OCI-LY7 (cell line): ENCODE results near the gene SERINC3. TPM values are rescaled to one million over a fixed set of nuclear protein-coding genes. Genes with fewer than 3 reads are reported as not detected.

Experiments used
- Bru-seq: library from RNA; stranded (reverse); fragments of 400-500 nt; gene quantifications from one replicate; lab custom pipeline; 2021; lab: Mats Ljungman, UMichigan
- BruChase-seq, 2 experiments: library from RNA; stranded (reverse); fragments of 400-500 nt; gene quantifications; one replicate each; lab custom pipeline; 2021; lab: Mats Ljungman, UMichigan
- BruUV-seq: library from RNA; stranded (reverse); fragments of 400-500 nt; replicated peaks from 2 replicates; lab custom pipeline; 2021; lab: Mats Ljungman, UMichigan
- CTCF ChIA-PET: fragments of 300-600 bp; sonication (Branson Sonifier 250); formaldehyde crosslinking; loops from one replicate; lab custom pipeline; 2022; ENCODE audit warnings: antibody characterized with exemption; ENCODE audit not compliant: unreplicated experiment; lab: Charles Lee
- POLR2A ChIA-PET: fragments of 300-600 bp; sonication (Branson Sonifier 250); formaldehyde crosslinking; loops from one replicate; lab custom pipeline; 2022; ENCODE audit warnings: antibody characterized with exemption; lab: Charles Lee
- DNase-seq: peaks from one replicate; pipeline ENCODE4 v3.0.0-alpha.2; 2015; ENCODE audit warnings: low spot score
- H2AFZ ChIP-seq: fragments of 200-600 bp; sonication (generic), shearing (Covaris generic); 2 replicates; pipeline ENCODE4 v1.6.1; 2014; ENCODE audit warnings: mild to moderate bottlenecking, antibody characterized with exemption, low read length, moderate library complexity
- H3K27ac ChIP-seq: fragments of 200-600 bp; sonication (generic); 2 replicates; pipeline ENCODE4 v1.5.1; 2014; ENCODE audit warnings: mixed run types, low read depth, mild to moderate bottlenecking, moderate library complexity, low read length, inconsistent platforms; ENCODE audit not compliant: poor library complexity, severe bottlenecking
- H3K36me3 ChIP-seq: fragments of 200-600 bp; sonication (generic); 2 replicates; pipeline ENCODE4 v1.6.1; 2014; ENCODE audit warnings: mild to moderate bottlenecking, antibody characterized with exemption, low read length, moderate library complexity, mixed read lengths; ENCODE audit not compliant: insufficient read depth
- H3K4me1 ChIP-seq: fragments of 200-600 bp; sonication (generic); 2 replicates; pipeline ENCODE4 v1.5.1; 2014; ENCODE audit warnings: mild to moderate bottlenecking, low read length; ENCODE audit not compliant: insufficient read depth, poor library complexity, severe bottlenecking
- H3K4me2 ChIP-seq: fragments of 200-600 bp; sonication (generic); 2 replicates; pipeline ENCODE4 v1.6.1; 2014; ENCODE audit warnings: mild to moderate bottlenecking, low read length
- H3K4me3 ChIP-seq: fragments of 200-600 bp; sonication (generic); 2 replicates; pipeline ENCODE4 v1.5.1; 2014; ENCODE audit warnings: mild to moderate bottlenecking, low read depth, low read length; ENCODE audit not compliant: poor library complexity, severe bottlenecking
- H3K79me2 ChIP-seq: fragments of 200-600 bp; sonication (generic); 2 replicates; pipeline ENCODE4 v1.6.1; 2016; ENCODE audit warnings: low read depth, mild to moderate bottlenecking, low read length, moderate library complexity, mixed read lengths; ENCODE audit not compliant: insufficient read depth
- H3K9me2 ChIP-seq: fragments of 200-600 bp; sonication (generic); 2 replicates; pipeline ENCODE4 v1.6.1; 2016; ENCODE audit warnings: mild to moderate bottlenecking, low read length, mixed read lengths; ENCODE audit not compliant: insufficient read depth
- H3K9me3 ChIP-seq: fragments of 200-600 bp; sonication (generic); 2 replicates; pipeline ENCODE4 v1.6.1; 2014; ENCODE audit warnings: mild to moderate bottlenecking, mixed run types, low read length, mixed read lengths
- H4K20me1 ChIP-seq: fragments of 200-600 bp; sonication (generic); 2 replicates; pipeline ENCODE4 v1.6.1; 2014; ENCODE audit warnings: mild to moderate bottlenecking, antibody characterized with exemption, low read length, moderate library complexity, mixed read lengths; ENCODE audit not compliant: insufficient read depth
- CTCF ChIP-seq: fragments of 200-600 bp; sonication (generic); conservative IDR thresholded peaks from 2 replicates; pipeline ENCODE4 v1.5.1; 2014; ENCODE audit warnings: mild to moderate bottlenecking, antibody characterized with exemption, low read length, moderate library complexity, mixed read lengths
- EZH2phosphoT487 ChIP-seq: fragments of 200-600 bp; sonication (generic); IDR thresholded peaks from 2 replicates; pipeline ENCODE4 v1.6.1; 2018; ENCODE audit warnings: low read depth, borderline replicate concordance, mild to moderate bottlenecking, mixed run types, antibody characterized with exemption, low read length, moderate library complexity, mixed read lengths
- intact Hi-C: fragments of 100-400 bp; cut with micrococcal nuclease; formaldehyde crosslinking; loops from one replicate; pipeline ENCODE4 v1.10.0; 2022; ENCODE audit not compliant: unreplicated experiment
- long read RNA-seq: library from polyadenylated mRNA; stranded (forward); transcript quantifications from one replicate; pipeline ENCODE4 v2.0.0, GENCODE V29; 2022
- total RNA-seq, 2 experiments: library from RNA; depleted of rRNA in 1 of 2; stranded (reverse); fragments of >200 nt in 1 of 2; shearing (Covaris generic) in 1 of 2; gene quantifications; 2 replicates each; pipeline ENCODE4 v1.2.3, GENCODE V29; 2014 to 2022

SERINC3 gene
- 19.3 and 24.4 TPM in 2 replicates for total RNA-seq (2014; rRNA removed; shearing (Covaris generic))
- total RNA-seq (2022), result 55.4 and 62.7 TPM in 2 replicates
- percentile 82 among the genes with signal in this experiment for Bru-seq, nascent RNA
- BruChase-seq, experiment 1, labeled RNA remaining after a 6-hour chase, result percentile 92 among the genes with signal in this experiment
- BruChase-seq, experiment 2, labeled RNA remaining after a 2-hour chase, result percentile 93 among the genes with signal in this experiment
- long read RNA-seq, full-length matches to known transcripts, result 157 of 184 reads
- long read RNA-seq, partial matches to known transcripts, result 6 of 184 reads
- long read RNA-seq, other reads (novel, unspliced or antisense), result 21 of 184 reads

DNA sequence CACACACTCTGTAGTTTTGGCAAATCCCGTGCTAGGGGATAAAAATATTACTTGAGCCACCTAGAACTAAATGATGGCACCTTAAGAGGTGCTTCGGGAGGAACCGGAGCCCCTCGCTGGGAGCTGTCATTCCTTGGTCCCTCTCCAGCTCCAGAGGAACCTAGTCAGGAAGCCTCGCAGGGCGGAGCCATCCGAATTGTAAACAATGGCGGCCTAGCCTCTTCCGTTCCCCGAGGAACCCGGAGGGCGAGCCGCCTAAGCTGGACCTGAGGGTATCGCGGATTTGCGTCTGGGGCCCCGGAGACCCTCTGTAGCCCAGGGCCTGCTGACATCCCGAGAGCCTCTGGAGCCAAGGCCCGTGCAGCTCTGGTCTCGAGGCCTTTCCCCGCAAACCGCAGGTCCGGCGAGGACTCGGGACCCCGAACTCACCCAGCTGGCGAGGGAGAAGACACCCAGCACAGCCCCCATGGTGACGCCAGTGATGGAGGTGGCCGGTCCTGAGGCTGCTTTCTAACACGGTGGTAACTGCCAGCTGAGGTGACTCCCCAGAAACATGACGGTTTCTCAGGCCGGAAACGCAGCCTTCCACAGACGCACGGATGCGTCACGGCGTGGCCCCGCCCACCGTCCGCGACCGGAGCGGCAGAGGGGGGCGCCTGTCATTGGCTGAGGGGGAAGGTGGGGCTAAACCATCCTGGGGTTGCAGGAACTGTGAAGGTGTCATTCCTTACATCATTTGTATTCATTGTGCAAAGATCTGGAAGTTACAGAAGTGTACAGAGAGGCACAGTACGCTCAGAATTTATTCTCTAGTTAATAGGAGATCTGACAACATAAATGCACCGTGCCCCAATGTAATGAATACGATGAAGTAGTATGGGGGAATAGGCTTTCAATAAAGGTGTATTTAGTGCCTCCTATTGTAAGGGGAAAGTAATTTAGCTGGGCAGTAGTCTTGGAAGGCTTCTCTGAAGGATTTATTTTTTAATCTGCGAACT lies at the start of gene SERINC3:
SERINC3 (minus strand) TSS at position 587 of the 998 bp plus-strand sequence; CDS start at position 468, 119 bp downstream.
- DNase-seq, result peak; percentile 94
- Histone ChIP-seq H3K4me3 (peak within 1 kb of the TSS; percentile 97), H3K9me2 (no peaks in the 10 kb centered on the region), H3K27ac (peak within 1 kb of the TSS; percentile 72), H3K4me1 (peaks cover 29% of the 10 kb centered on the region), H3K4me2 (peak within 1 kb of the TSS; percentile 82), H3K36me3 (peaks cover 21% of the 10 kb centered on the region; the same call in 1 of the 2 replicates), H4K20me1 (peaks cover 4% of the 10 kb centered on the region; the same call in 1 of the 2 replicates), H3K79me2 (peaks cover 51% of the 10 kb centered on the region), H3K9me3 (no peaks in the 10 kb centered on the region), H2AFZ (peak within 1 kb of the TSS; percentile 98)
- BruUV-seq, result TSS peak; percentile 58
- POLR2A ChIA-PET, result interaction anchor here (0.5 to 1.6 kb wide), 8 partner anchors 15 to 308 kb away, joined by 3 to 7 read pairs (median 3); no protein-coding TSS in a partner anchor
- CTCF ChIA-PET, result no interaction called here
- peak; percentile 78 for TF ChIP-seq CTCF
- no peak for TF ChIP-seq EZH2phosphoT487
- intact Hi-C loops, result loop anchor here (5.0 kb wide), 1 partner anchor 44 kb away; the partner anchor contains the start of gene TTPAL

DNA sequence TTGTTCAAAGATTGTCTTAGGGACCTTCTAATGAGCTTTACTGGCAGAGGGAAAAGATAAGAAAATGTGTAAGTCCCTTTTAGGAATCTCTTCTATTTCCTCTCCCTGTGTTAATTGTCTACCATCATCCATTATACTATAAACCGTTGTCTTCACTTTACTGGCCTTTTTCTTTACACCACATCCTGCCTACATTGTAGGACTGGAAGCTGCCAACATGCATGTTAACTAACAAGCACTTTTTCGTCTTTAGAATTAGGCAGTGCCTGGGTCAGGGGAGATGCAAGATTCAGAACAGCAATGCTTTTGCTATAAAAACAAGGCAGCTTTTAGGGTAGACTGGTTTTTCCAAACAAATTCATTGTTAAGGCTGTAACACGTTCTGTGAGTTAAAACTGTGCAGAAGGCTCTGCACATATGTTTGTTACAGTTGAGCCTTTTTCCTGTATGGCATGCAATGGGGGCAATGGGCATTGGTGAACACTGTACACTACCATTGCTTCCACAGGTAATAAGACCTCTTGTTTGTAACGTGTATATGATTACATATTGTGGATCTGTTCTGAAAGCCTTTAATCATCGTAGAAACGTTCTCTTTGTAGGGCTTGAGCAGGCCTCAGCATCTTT lies 49.6 kb upstream of the SERINC3 start:
- H3K9me2 ChIP-seq, result no peaks in the 10 kb centered on the region
- peak overlapping the region; percentile 41 for H3K4me2 ChIP-seq
- peak; percentile 40 for DNase-seq
- no peak overlapping the region for H3K4me3 ChIP-seq
- no peaks in the 10 kb centered on the region for H3K36me3 ChIP-seq
- POLR2A ChIA-PET, result interaction anchor here (0.7 to 1.5 kb wide), 3 partner anchors 15 to 50 kb away, joined by 3 to 4 read pairs (median 4); partner anchors contain the start of gene SERINC3
- H2AFZ ChIP-seq, result peak overlapping the region; percentile 92
- H3K79me2 ChIP-seq, result no peaks in the 10 kb centered on the region
- peaks cover 45% of the 10 kb centered on the region for H3K4me1 ChIP-seq
- no TSS peak for BruUV-seq
- intact Hi-C loops, result no loop called here
- no peaks in the 10 kb centered on the region for H4K20me1 ChIP-seq
- H3K27ac ChIP-seq, result peak overlapping the region; percentile 47
- CTCF ChIA-PET, result no interaction called here
- no peaks in the 10 kb centered on the region for H3K9me3 ChIP-seq
- TF ChIP-seq EZH2phosphoT487, result no peak
- TF ChIP-seq CTCF, result no peak
